Caco-2 (cell line): Measurements from ENCODE around the gene LKAAEAR1. TPM values are rescaled to one million over a fixed set of nuclear protein-coding genes. Genes with fewer than 3 reads are reported as not detected.
A peak's percentile ranks its signal among the peaks of the same experiment; 100 is the strongest.

Source experiments
- BruUV-seq: library from RNA; stranded (reverse); fragments of 400-500 nt; replicated peaks from 2 replicates; lab custom pipeline; 2021; lab: Mats Ljungman, UMichigan
- CTCF ChIA-PET: fragments of 300-600 bp; sonication (Branson Sonifier 250); formaldehyde crosslinking; loops from one replicate; lab custom pipeline; 2022; ENCODE audit warnings: antibody characterized with exemption; lab: Charles Lee
- POLR2A ChIA-PET: fragments of 300-600 bp; sonication (Branson Sonifier 250); formaldehyde crosslinking; loops from one replicate; lab custom pipeline; 2022; ENCODE audit warnings: antibody characterized with exemption; lab: Charles Lee
- DNase-seq, 2 experiments: peaks; one replicate each; pipeline versions ENCODE4 v3.0.0 to v3.0.0-alpha.2; 2020 to 2022
- H3K27me3 ChIP-seq: replicated peaks from 2 replicates; pipeline ENCODE4 v1.6.0; 2011; ENCODE audit warnings: low read length; ENCODE audit not compliant: control insufficient read depth, insufficient read depth
- H3K36me3 ChIP-seq: 2 replicates; pipeline ENCODE4 v1.5.1; 2011; ENCODE audit warnings: low read length; ENCODE audit not compliant: control insufficient read depth, insufficient read depth
- H3K4me1 ChIP-seq: fragments of 250-450 bp; sonication (Bioruptor Pico); 2 replicates; pipeline ENCODE4 v1.5.1; 2020; ENCODE audit warnings: mild to moderate bottlenecking
- H3K4me3 ChIP-seq: 2 replicates; pipeline ENCODE4 v1.5.1; 2011; ENCODE audit warnings: low read depth, mild to moderate bottlenecking, control low read depth, low read length
- H3K9me3 ChIP-seq: fragments of 250-450 bp; sonication (Bioruptor Pico); 2 replicates; pipeline ENCODE4 v1.5.1; 2020; ENCODE audit warnings: mild to moderate bottlenecking, moderate library complexity
- H3K27ac Mint-ChIP-seq: one replicate; pipeline ENCODE4 v1.8.0; 2022; ENCODE audit warnings: mixed read lengths; ENCODE audit not compliant: unreplicated experiment
- H3K27me3 Mint-ChIP-seq: one replicate; pipeline ENCODE4 v1.8.0; 2022; ENCODE audit warnings: mixed read lengths; ENCODE audit not compliant: insufficient read depth, unreplicated experiment
- H3K36me3 Mint-ChIP-seq: one replicate; pipeline ENCODE4 v1.8.0; 2022; ENCODE audit warnings: mild to moderate bottlenecking, mixed read lengths; ENCODE audit not compliant: insufficient read depth, unreplicated experiment
- H3K4me1 Mint-ChIP-seq: one replicate; pipeline ENCODE4 v1.8.0; 2022; ENCODE audit warnings: low read depth, mixed read lengths; ENCODE audit not compliant: unreplicated experiment
- H3K4me3 Mint-ChIP-seq: one replicate; pipeline ENCODE4 v1.8.0; 2022; ENCODE audit warnings: mild to moderate bottlenecking, moderate library complexity, mixed read lengths; ENCODE audit not compliant: unreplicated experiment
- H3K9me3 Mint-ChIP-seq: one replicate; pipeline ENCODE4 v1.8.0; 2022; ENCODE audit warnings: mixed read lengths; ENCODE audit not compliant: unreplicated experiment
- intact Hi-C: fragments of 100-400 bp; cut with micrococcal nuclease; formaldehyde crosslinking; loops from one replicate; pipeline ENCODE4 v1.10.0; 2022; ENCODE audit not compliant: unreplicated experiment
- total RNA-seq: library from RNA; stranded (reverse); gene quantifications from 2 replicates; pipeline ENCODE4 v1.2.3, GENCODE V29; 2022
- TF ChIP-seq, protein P1 (sequence below), 2 experiments: fragments of 200-600 bp in 1 of 2; IDR thresholded peaks; 1 replicate in 1 of 2; 2 replicates in 1 of 2; pipeline versions ENCODE4 v1.5.1 to v1.8.0; 2011 to 2022; ENCODE audit warnings: antibody characterized with exemption in 1 of 2, control low read depth in 1 of 2, inconsistent platforms in 1 of 2, low read depth in 1 of 2, low read length in 1 of 2, mild to moderate bottlenecking in 1 of 2, moderate library complexity in 1 of 2; ENCODE audit not compliant: insufficient read depth in 1 of 2, severe bottlenecking in 1 of 2, unreplicated experiment in 1 of 2

LKAAEAR1 gene
- total RNA-seq, 1 experiment from 2014 or later: not detected

DNA sequence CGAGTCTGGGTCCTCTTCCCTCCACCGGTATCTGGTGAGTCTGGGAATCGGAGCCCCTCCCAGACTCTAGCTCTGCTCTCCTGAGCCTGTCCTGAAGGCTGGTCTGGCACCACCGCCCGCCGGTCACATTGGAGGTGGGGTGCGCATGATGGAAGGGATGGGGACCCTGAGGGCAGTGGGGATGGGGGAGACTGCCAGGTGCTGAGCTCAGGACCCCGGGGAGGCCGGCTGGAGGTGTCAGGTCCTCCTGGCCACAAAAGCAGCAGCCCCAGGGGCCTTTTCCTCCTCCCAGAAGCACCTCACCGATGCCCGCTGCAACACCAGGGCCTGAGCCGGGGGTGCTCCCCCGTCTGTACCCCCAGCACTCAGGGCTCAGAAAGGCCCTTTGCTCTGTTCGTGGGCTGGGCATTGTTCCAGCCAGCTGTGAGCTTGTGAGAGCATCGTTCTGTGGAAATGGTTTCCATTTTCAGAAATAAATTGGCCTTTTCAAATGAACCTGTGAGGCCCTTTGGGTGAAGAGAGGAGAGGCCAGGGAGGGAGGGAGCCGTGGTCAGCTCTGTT, 25.7 kb upstream of the LKAAEAR1 start:
- no peak overlapping the region for H3K4me3 ChIP-seq
- H3K4me1 ChIP-seq: no peaks in the 10 kb centered on the region
- no peaks in the 10 kb centered on the region for H3K4me1 Mint-ChIP-seq
- peak; percentile 9 to 43 for DNase-seq
- TF ChIP-seq, protein P1, sequence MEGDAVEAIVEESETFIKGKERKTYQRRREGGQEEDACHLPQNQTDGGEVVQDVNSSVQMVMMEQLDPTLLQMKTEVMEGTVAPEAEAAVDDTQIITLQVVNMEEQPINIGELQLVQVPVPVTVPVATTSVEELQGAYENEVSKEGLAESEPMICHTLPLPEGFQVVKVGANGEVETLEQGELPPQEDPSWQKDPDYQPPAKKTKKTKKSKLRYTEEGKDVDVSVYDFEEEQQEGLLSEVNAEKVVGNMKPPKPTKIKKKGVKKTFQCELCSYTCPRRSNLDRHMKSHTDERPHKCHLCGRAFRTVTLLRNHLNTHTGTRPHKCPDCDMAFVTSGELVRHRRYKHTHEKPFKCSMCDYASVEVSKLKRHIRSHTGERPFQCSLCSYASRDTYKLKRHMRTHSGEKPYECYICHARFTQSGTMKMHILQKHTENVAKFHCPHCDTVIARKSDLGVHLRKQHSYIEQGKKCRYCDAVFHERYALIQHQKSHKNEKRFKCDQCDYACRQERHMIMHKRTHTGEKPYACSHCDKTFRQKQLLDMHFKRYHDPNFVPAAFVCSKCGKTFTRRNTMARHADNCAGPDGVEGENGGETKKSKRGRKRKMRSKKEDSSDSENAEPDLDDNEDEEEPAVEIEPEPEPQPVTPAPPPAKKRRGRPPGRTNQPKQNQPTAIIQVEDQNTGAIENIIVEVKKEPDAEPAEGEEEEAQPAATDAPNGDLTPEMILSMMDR (IDR thresholded peaks at IDR 0.05; ENCODE audit: insufficient read depth in 1 of 2, low read depth in 1 of 2, low read length in 1 of 2, severe bottlenecking in 1 of 2, unreplicated experiment in 1 of 2): no peak
- no peaks in the 10 kb centered on the region; the same call in 1 of the 2 replicates for H3K9me3 ChIP-seq
- H3K27me3 ChIP-seq: no peaks in the 10 kb centered on the region; the same call in 1 of the 2 replicates
- H3K9me3 Mint-ChIP-seq: no peaks in the 10 kb centered on the region
- no peaks in the 10 kb centered on the region for H3K36me3 ChIP-seq
- no peaks in the 10 kb centered on the region for H3K36me3 Mint-ChIP-seq
- peaks cover 15% of the 10 kb centered on the region for H3K27me3 Mint-ChIP-seq
- no TSS peak for BruUV-seq
- ChIA-PET CTCF (interaction anchor here (0.6 to 2.5 kb wide), 2 partner anchors 10 to 27 kb away, joined by 8 to 13 read pairs; no protein-coding TSS in a partner anchor), POLR2A (no interaction called here)
- no peak overlapping the region for H3K4me3 Mint-ChIP-seq
- intact Hi-C loops: no loop called here
- H3K27ac Mint-ChIP-seq: no peak overlapping the region

DNA sequence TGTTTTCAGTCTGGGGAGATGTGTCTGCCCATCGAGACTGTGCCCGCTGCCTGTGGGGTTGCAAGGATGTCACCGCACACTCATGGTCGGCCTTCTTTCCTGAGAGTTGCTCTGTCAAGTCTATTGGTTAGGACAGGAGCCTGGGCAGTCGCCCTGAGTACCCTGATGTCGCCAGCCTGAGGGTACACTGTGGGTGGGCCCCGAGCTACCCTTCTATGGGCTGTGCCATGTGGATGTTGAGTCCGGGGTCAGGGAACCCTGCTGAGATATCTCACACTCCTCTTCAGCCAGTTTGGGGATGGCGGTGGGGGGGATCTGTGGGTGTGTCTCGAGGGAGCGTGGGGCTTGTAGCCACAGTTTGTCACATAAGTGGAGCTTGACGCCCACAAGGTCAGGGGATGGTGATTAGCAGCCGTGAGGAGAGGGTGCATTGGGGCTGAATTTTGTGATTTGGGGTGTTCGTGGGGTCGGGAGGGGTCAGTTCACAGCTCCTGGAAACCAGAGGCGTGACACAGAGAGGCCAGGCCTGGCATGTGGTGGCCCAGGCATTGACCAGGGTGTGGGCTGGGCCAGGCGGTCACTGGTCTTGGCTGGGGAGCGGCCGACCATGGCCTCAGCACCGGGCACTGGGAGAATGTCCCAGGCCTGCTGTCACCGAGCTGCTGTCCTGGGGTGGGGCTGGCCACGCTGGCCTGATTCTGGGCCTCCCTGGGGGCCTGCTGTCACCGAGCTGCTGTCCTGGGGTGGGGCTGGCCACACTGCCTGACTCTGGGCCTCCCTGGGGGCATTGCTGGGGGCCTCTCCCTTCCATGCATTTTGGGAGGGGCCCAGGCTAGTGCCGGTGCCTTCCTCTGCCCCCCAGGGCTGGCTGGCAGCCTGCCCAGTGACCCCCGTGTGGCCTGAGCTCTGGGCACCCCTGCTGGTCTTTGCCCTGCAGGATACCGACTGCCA, 24.8 kb upstream of the LKAAEAR1 start:
- Mint-ChIP-seq H3K4me1 (no peaks in the 10 kb centered on the region), H3K9me3 (no peaks in the 10 kb centered on the region), H3K36me3 (no peaks in the 10 kb centered on the region), H3K4me3 (no peak overlapping the region), H3K27me3 (peaks cover 11% of the 10 kb centered on the region), H3K27ac (no peak overlapping the region)
- intact Hi-C loops: no loop called here
- Histone ChIP-seq H3K4me1 (no peaks in the 10 kb centered on the region), H3K4me3 (no peak overlapping the region), H3K9me3 (no peaks in the 10 kb centered on the region; the same call in 1 of the 2 replicates), H3K27me3 (no peaks in the 10 kb centered on the region; the same call in 1 of the 2 replicates), H3K36me3 (no peaks in the 10 kb centered on the region)
- peak; percentile 3 to 43 for DNase-seq
- POLR2A ChIA-PET: no interaction called here
- BruUV-seq: no TSS peak
- CTCF ChIA-PET: interaction anchor here (0.8 to 0.9 kb wide), 2 partner anchors 10 to 26 kb away, joined by 3 read pairs; no protein-coding TSS in a partner anchor
- TF ChIP-seq, protein P1 (IDR thresholded peaks at IDR 0.05; ENCODE audit: insufficient read depth in 1 of 2, low read depth in 1 of 2, low read length in 1 of 2, severe bottlenecking in 1 of 2, unreplicated experiment in 1 of 2): no peak

DNA sequence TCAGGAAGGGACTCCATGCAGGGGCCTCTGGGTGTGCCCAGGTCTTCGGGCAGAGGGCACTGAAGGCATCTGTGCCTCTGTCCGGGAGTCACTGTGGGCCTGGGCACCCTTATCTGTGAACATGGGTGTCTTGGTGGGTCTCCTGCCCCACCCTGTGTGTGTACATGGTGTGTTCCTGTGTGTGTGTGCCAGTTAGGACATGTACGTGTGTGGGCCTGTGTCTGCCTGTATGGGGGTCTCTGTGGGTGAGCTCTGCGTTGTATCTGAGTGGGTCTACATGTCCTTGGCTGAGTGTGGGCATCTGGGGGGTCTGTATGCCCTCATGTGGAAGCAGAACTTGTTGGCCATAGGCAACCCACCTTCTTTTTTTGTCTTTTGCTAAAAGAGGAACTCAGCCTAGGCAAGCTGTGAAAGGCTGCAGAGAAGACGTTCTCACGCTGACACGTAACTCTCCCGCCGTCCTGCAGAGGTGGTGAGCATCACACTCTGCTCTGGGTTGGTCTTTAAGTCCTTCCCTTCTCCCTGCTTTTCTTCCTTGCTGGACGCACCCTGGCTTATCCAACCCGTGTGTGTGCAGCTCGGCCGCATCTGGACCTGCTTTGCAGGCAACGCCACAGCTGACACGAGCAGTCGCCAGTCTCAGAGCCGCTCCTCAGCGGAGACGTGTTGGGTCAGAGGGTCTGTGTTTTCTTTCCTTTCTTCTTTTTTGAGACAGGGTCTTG, 23.7 kb upstream of the LKAAEAR1 start:
- BruUV-seq: no TSS peak
- Mint-ChIP-seq H3K36me3 (no peaks in the 10 kb centered on the region), H3K27me3 (peaks cover 14% of the 10 kb centered on the region), H3K27ac (no peak overlapping the region), H3K4me1 (no peaks in the 10 kb centered on the region), H3K9me3 (no peaks in the 10 kb centered on the region), H3K4me3 (no peak overlapping the region)
- intact Hi-C loops: no loop called here
- peak; percentile 11 to 52 for DNase-seq
- Histone ChIP-seq H3K9me3 (no peaks in the 10 kb centered on the region; the same call in 1 of the 2 replicates), H3K27me3 (no peaks in the 10 kb centered on the region; the same call in 1 of the 2 replicates), H3K4me1 (no peaks in the 10 kb centered on the region), H3K4me3 (no peak overlapping the region), H3K36me3 (no peaks in the 10 kb centered on the region)
- TF ChIP-seq, protein P1 (IDR thresholded peaks at IDR 0.05; ENCODE audit: insufficient read depth in 1 of 2, low read depth in 1 of 2, low read length in 1 of 2, severe bottlenecking in 1 of 2, unreplicated experiment in 1 of 2): no peak
- ChIA-PET POLR2A (no interaction called here), CTCF (interaction anchor here (0.8 to 0.9 kb wide), 2 partner anchors 11 to 24 kb away, joined by 3 read pairs; no protein-coding TSS in a partner anchor)
